COLO829 (cell line): ENCODE results near the gene FBXO2.
"Not testable (repeated sequence)": the region's sequence is repeated elsewhere in the genome, so short reads cannot be mapped to it uniquely, and the experiment has no call there.

Source experiments
- DNase-seq: peaks from one replicate; pipeline ENCODE4 v3.0.0; 2012; ENCODE audit warnings: low spot score

FBXO2 gene

GRCh38 chr1:11629184-11630016 lies 24.8 kb downstream of the FBXO2 start:
- no peak for DNase-seq

GRCh38 chr1:11628767-11629166 lies 25.5 kb downstream of the FBXO2 start:
- DNase-seq: no peak

DNA sequence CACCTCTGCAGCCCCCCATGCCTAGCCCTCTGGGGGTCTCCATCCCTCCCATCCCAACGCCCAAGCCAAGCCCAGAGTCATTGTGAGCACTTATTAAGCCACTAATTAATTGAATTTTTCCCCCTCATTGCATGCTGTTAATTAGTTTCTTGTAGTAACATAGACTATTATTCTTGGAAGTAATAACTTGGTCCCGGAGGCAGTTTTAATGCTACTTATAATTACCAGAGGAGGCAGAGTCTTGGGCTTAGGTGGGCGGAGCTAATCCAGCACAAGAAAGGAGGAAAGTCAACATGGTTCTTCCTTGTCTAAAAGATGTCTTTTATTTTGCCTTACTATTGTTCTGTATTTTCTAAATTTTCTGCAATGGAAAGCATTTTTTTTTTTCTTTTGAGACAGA lies 27.7 kb downstream of the FBXO2 start:
- no peak for DNase-seq

DNA sequence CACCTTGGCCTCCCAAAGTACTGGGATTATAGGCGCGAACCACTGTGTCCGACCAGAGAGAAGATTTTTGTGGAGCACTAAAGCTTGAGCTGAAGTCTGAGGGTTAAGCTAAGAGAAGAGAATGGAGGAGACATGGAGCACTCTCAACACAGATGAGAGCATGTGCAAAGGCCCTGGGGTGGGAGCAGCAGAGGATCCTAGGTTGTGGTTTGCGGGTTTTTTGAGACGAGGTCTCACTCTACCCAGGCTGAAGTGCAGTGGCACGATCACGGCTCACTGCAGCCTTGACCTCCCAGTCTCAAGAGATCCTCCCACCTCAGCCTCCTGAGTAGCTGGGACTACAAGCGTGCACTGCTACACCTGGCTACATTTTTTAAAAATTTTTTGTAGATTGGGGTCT lies 30.5 kb downstream of the FBXO2 start:
- DNase-seq: no peak

GRCh38 chr1:11622398-11622797 lies 31.8 kb downstream of the FBXO2 start:
- DNase-seq: no peak

- DNase-seq: no peak
These were observed 33.3 kb downstream of the FBXO2 start for GRCh38 chr1:11620924-11621323.

DNA sequence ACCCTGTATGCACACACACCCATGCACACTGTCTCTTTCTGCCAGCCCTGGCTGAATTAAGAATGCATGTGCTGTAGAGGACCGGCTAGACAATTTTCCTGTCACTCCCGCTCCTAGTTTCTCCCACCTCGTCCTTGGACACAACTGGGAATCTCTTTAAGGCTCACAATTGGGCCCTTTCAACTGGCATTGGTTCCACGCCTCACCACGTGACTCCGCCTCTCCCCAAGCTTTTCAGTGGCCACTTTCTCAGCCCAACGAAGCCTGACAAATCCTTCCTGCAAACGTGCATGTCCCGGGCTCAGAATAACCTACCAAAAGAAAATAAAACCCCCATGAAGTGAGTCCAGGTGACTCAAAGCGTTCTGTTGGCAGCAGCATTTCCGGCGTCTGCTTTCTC lies 33.8 kb downstream of the FBXO2 start:
- no peak for DNase-seq

DNA sequence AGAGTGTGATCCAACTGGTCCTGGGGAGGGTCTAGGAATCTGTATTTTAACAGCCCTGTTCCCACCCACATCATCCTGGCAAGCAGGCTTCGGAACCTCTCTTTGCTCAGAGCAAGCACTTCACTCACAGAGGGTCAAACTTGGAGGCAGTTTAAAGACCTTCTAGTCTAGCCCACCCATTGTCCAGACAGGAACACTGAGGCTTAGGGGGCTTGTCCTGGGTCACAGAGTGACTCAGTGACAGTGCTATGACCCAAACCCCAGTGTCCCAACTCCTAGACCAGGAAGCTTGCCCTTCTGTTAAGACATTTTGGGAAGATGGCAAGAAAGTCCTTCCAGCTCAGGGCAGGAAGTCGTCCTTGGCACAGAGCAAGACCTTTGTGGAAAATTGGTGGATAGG lies 36.5 kb downstream of the FBXO2 start:
- DNase-seq: no peak

GRCh38 chr1:11617314-11617713 lies 36.9 kb downstream of the FBXO2 start:
- DNase-seq: no peak

DNA sequence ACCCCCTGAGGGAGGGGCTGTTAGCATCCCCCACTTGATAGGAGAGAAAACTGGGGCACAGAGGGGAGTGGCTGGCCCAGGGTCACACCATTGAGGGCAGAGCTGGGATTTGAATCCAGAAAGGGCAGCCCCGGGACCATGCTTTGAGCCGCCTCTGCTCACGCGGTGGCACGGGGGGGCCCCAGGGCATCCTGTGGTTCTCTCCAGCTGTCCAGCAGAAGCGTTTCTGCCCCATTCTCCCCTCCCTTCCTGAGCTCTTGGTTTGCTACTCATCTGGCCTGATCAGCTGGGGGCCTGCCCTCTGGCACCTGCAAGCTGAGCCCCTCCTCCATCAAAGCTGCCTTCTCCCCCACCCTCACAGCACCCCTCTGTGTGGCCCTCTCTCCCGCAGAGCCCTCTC lies 37.5 kb downstream of the FBXO2 start:
- no peak for DNase-seq

DNA sequence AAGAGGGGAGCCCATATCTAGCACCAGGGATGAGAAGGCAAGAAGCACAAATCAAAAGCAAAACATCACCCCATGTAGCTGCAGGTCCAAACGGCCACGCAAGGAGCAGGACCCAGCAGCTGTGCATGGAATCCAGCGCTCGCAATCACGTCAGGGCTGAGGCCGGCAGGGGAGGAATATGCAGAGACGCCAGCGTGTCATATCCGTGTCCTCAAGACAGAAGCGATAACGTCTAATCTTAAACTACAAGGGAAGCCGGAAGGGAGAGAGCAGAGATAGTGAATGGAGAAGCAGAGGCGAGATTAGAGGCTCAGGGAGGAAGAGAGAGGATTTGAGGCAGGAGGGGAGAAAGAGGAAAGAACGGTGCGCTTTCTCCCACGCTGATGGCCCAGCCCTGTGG lies 39.1 kb downstream of the FBXO2 start:
- DNase-seq: no peak

- no peak for DNase-seq
These were observed 40.9 kb downstream of the FBXO2 start for GRCh38 chr1:11613347-11613746.

- DNase-seq: no peak
These were observed 42.4 kb downstream of the FBXO2 start for GRCh38 chr1:11611638-11612327.

DNA sequence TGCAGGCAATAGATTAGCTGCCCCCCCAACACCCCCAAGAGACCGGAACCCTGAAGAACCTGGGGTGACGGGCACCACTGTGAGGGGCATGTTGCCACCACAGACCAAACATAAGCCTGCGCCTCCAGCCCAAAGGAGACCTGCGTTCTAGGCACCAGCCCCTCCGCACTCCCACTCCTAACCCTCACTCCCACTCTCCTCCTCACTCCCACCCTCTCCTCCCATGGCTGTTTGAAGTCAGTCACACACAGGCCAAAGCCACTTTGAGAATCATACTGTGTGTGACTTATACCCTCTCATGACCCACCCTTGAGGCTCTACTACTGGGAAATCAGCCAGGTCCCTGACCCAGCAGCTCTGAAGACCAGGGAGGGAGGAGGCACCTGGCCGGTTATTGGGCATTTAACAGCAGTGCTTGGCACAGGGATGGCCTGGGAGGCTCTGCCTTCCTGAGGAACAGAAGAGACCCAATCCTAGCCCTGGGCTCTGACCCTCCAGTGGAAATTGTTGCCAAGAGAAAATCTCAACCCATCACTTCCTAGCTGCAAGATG lies 43.5 kb downstream of the FBXO2 start:
- DNase-seq: no peak

DNA sequence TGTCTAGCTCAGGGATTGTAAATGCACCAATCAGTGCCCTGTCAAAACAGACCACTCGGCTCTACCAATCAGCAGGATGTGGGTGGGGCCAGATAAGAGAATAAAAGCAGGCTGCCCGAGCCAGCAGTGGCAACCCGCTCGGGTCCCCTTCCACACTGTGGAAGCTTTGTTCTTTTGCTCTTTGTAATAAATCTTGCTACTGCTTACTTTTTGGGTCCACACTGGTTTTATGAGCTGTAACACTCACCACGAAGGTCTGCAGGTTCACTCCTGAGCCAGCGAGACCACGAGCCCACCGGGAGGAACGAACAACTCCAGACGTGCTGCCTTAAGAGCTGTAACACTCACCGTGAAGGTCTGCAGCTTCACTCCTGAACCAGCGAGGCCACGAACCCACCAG lies 44.9 kb downstream of the FBXO2 start:
- DNase-seq: not testable (repeated sequence)

DNA sequence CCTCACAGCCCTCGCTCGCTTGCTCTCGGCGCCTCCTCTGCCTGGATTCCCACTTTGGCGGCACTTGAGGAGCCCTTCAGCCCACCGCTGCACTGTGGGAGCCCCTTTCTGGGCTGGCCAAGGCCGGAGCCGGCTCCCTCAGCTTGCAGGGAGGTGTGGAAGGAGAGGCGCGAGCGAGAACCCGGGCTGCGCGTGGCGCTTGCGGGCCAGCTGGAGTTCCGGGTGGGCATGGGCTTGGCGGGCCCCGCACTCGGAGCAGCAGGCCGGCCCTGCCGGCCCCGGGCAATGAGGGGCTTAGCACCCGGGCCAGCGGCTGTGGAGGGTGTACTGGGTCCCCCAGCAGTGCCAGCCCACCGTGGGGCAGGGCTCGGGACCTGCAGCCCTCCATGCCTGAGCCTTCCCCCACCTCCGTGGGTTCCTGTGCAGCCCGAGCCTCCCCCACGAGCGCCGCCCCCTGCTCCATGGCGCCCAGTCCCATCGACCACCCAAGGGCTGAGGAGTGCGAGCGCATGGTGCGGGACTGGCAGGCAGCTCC lies 45.6 kb downstream of the FBXO2 start:
- not testable (repeated sequence) for DNase-seq

DNA sequence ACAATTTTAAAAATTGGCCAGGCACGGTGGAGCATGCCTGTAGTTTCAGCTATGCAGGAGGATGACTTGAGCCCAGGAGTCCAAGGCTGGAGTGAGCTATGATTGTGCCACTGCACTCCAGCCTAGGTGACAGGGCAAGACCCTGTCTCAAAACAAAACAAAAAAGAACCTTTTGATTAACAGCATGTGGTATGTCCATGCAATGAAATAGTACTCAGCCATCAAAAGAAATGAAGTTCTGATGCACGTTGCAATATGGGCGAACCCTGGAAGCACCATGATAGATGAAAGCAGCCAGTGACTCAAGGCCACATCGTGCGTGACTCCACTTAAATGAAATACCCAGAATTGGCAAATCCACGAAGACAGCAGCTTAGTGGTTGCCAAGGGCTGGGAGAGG lies 47.5 kb downstream of the FBXO2 start:
- DNase-seq: no peak

- no peak for DNase-seq
These were observed 51.2 kb downstream of the FBXO2 start for GRCh38 chr1:11602981-11603380.

DNA sequence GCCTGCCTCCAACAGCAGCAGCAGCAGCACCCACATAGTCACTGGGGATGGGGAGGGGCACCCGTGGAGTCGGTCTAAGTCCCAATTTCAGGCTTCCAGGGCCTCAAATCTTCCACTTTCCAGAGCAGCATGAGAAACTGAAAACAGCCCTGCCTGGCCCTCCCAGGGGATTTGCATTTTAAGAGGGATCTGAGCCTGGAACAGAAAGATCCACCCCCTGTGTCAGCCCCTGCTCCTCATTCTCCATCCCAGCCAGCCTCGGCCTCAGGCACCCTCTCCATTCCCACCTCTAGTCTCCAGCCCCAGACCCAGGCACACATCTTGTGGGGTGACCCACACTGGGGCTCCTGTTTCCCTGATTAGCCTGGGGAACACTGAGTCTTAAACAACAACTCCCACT lies 51.8 kb downstream of the FBXO2 start:
- no peak for DNase-seq

- no peak for DNase-seq
These were observed 53.4 kb downstream of the FBXO2 start for GRCh38 chr1:11600836-11601235.

DNA sequence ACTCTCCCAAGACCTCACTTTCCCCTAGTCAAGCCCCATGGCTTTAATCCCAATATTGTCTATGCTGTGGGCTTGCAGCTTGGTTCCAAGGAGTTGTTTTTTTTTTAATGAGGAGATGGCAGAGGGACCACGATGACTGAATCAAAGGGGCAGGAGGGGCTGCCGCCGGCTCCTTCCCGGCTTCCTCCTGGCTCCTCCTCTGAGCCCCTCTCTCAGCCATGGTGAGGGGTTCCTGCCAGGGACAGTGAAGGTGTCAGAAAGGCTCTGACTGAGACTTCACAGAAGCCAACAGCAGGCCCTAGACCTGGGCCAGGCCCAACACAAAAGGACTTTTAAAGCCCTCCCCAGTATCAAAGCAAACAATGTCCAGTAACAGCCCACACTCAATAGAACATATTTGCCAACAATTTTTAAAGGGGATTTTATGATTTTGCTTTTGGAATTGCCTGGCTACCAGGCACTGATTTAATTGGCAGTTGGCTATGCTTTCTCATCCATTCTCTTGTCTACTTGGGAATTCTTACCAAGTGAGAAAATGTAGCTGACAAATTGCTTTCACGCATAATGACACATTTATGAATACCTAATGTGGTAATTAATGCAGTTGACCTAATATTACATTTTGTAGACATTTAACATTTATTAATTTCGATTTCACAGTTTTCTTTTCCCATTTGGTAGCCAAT lies 54.2 kb downstream of the FBXO2 start:
- DNase-seq: no peak

- no peak for DNase-seq
These were observed 55.8 kb downstream of the FBXO2 start for GRCh38 chr1:11598461-11598860.
